DMS53 (cell line): Measurements from ENCODE around the gene MEFV.
A peak's percentile ranks its signal among the peaks of the same experiment; 100 is the strongest.
"Not testable (repeated sequence)": the region's sequence is repeated elsewhere in the genome, so short reads cannot be mapped to it uniquely, and the experiment has no call there.

Source experiments
- DNase-seq: peaks from one replicate; lab custom pipeline; 2025; lab: John Stamatoyannopoulos, UW

MEFV gene, protein sequence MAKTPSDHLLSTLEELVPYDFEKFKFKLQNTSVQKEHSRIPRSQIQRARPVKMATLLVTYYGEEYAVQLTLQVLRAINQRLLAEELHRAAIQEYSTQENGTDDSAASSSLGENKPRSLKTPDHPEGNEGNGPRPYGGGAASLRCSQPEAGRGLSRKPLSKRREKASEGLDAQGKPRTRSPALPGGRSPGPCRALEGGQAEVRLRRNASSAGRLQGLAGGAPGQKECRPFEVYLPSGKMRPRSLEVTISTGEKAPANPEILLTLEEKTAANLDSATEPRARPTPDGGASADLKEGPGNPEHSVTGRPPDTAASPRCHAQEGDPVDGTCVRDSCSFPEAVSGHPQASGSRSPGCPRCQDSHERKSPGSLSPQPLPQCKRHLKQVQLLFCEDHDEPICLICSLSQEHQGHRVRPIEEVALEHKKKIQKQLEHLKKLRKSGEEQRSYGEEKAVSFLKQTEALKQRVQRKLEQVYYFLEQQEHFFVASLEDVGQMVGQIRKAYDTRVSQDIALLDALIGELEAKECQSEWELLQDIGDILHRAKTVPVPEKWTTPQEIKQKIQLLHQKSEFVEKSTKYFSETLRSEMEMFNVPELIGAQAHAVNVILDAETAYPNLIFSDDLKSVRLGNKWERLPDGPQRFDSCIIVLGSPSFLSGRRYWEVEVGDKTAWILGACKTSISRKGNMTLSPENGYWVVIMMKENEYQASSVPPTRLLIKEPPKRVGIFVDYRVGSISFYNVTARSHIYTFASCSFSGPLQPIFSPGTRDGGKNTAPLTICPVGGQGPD

GRCh38 chr16:3256146-3256865 lies at the start of gene MEFV:
Gene MEFV (minus strand): TSS chr16:3256633. CDS start chr16:3256587, 46 bp downstream.
- no peak for DNase-seq

GRCh38 chr16:3306078-3306477 lies 49.6 kb upstream of the MEFV start:
- no peak for DNase-seq

DNA sequence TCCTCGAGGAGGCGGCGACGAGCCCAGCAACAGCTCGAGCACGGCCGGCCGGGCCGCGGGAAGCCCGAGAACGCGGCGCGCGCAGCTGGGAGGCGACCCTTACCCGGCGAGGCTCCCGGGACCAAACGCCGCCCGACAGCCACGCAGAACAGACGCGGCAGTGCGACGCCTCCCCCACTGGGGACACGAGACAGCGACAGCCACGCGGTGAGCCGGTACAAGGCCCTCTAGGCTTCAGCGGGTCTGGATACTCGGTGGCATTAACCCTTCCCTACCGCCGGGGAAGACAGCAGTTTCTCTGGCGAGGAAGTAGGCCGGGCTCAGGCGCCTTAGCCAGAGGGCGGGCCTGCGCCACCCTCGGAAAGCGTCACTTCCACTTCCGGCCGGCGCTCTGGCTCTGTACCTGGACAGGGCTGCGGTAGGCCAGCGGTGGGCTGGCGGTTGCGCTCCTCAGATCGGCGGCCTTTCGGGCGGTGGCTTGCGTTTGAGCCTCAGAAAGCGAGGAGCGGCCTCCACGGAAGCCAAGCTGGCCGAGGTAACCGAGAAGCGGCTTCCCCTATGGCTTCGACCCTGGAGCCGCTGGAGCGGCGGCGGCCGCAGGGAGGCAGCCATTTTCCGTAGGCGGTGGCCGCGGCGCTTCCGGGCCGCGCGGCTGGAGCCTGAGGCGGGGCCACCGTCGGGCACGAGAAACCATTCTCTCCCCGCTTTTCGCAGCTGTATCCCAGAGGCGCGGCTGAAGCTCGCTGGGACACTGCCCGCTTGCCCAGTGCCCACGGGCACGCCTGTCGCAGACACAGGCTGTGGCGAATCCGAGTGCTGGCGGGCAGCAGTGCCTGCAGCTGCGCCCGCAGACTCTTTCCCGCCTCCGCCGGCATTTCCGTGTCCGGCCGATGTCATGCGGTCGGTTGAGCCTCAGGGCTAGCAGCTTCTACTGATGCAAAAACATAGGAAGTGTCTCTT lies 49.0 kb upstream of the MEFV start, which contains the start of the genes TIGD7 and ZNF75A:
Gene TIGD7, minus strand, starts transcription at position 322 of the 960 bp plus-strand sequence. CDS start 4,816 bp downstream, outside the sequence.
Gene ZNF75A, plus strand, starts transcription at position 389 of the 960 bp plus-strand sequence. CDS start 2,932 bp downstream, outside the sequence.
- DNase-seq: peak; percentile 87

- DNase-seq: no peak
These were observed 47.9 kb upstream of the MEFV start for GRCh38 chr16:3304370-3304769.

GRCh38 chr16:3295783-3296182 lies 39.4 kb upstream of the MEFV start:
- DNase-seq: no peak

GRCh38 chr16:3295209-3295608 lies 38.8 kb upstream of the MEFV start:
- DNase-seq: no peak

DNA sequence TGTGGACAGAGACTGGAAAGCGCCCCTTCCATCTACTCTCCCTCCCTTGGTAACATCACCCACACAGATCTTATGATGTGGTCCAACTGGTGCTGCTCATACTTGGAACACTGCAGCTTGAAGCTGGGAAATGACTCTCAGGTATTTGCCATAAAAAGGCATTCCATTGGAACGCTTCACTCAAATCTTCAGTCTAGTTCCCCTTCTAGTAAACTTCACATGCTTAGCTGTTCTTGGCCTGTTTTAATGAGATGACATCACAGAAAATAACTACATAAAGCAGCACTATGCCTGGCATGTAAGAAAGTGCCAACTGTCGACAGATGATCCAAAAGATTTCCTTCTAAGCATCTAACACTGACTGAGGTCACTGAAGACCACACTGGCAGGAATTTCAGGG lies 36.2 kb upstream of the MEFV start:
- no peak for DNase-seq

DNA sequence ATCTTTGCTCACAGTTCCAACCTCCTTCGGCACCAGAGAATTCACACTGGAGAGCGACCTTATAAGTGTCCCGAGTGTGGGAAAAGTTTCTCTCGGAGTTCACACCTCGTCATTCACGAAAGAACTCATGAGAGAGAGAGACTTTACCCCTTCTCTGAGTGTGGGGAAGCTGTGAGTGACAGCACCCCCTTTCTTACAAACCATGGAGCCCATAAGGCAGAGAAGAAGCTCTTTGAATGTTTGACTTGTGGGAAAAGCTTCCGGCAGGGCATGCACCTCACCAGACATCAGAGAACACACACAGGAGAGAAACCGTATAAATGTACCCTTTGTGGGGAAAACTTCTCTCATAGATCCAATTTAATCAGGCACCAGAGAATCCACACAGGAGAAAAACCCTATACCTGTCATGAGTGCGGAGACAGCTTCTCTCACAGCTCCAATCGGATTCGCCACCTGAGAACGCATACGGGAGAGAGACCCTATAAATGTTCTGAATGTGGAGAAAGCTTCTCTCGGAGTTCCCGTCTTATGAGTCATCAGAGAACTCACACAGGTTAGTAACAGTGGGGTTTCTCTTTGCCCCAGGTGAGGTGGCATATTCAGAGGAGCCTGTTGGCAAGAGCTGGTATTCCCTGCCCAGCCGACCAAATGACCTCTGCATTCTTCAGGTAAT lies 33.7 kb upstream of the MEFV start:
- no peak for DNase-seq

- no peak for DNase-seq
These were observed 28.7 kb upstream of the MEFV start for GRCh38 chr16:3285131-3285530.

DNA sequence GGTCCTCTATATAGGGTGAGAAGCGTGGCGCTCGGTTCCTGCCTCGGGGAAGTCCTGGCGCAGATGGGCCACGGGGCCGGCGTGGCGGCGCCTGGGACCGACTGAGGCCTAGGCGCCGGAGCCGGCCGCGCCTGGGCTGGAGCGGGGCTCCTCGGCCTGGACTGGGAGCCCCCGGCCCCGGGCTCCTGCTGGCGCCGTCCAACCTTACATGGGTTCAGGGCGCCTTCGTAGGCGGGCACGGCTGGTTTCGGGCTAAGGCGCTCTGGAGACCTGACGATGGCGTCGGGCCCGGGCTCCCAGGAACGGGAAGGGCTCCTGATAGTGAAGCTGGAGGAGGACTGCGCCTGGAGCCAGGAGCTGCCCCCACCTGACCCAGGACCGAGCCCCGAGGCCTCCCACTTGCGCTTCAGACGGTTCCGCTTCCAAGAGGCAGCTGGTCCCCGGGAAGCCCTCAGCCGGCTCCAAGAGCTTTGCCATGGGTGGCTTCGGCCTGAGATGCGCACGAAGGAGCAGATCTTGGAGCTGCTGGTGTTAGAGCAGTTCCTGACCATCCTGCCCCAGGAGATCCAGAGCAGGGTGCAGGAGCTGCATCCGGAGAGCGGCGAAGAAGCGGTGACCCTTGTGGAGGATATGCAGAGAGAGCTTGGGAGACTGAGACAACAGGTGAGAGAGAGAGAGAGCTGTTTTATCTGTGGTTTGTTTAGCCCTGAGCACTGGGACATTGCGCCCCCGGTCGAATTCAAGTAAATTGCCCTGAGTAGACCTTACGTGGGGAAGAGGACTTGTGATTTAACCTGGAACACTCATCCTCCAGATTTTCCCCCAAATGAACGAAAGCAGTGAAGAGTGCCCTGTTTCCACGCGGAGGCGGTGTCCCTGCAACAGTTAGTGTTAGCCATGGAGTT lies 27.4 kb upstream of the MEFV start:
- DNase-seq: peak; percentile 52

GRCh38 chr16:3282730-3283542 lies 26.5 kb upstream of the MEFV start, which contains the start of gene ZNF263:
Gene ZNF263 (plus strand): TSS chr16:3283491. CDS start chr16:3283819, 328 bp downstream.
- DNase-seq: peak; percentile 98

DNA sequence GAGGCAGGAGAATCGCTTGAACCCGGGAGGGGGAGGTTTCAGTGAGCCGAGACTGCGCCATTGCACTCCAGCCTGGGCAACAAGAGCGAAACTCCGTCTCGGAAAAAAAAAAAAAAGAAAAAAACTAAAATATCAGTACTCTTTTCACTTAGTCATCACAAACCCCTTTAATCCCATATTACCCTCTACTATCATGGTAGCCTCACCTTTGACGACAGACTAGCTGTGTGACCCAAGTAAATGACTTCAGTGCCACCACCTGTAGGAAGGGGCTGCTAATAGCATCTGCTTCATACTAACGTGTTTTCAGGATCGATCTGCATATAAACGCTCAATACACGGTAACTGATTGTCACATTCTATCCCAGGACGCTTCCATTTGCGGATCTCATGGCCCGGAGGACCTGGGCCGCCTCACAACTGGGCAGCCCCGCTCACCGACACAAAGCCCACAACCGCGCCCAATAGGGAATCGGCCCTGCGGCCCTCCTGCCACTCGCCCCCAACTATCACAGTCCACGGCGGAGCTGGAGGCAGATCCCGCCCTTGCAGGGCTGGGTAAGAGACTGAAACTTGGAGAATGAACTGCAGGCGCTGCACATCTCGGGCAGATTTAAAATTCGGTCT lies 25.8 kb upstream of the MEFV start:
- DNase-seq: peak; percentile 88

DNA sequence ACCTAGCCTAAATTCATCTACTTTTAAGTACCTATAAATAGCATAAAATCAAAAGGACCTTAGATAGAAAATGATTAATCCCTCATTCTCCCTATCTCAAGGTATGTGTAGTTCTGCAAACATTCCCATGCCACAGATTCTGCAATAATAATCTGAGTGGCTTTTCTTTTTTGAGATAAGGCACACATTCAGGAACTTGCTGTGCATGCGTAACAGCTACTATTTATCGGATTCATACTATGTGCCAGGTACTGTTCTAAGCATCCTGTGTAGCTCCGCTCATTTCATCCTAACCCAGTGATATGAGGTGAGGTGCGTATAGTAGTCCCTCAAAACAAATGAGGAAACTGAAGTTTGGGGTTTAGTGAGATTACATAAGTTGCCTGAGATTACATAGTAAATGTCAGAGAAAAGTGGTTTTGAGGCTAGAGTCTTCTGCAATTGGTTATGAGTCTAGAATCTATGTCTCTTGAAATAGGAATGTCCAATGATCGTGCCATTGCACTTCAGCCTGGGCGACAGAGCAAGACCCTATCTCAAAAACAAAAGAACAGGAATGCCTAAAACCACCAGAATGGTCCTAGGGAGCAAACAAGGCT lies 24.9 kb upstream of the MEFV start:
- DNase-seq: no peak

DNA sequence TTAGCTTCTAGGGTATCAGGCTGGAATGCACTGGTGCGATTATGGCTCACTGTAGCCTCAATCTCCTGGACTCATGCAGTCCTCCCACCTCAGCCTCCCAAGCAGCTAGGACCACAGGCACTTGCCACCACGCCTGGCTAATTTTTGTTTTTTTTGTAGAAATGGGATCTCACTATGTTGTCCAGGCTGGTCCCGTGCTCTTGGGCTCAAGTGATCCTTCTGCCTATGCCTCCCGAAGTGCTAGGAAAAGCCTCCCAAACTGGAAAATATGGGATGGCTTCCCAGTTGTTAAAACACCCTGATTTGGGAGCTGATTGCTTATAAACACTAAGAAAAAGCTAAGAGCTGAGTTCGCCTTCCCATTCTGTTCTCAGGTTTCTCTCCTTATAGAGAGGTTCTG lies 20.2 kb upstream of the MEFV start:
- DNase-seq: no peak

DNA sequence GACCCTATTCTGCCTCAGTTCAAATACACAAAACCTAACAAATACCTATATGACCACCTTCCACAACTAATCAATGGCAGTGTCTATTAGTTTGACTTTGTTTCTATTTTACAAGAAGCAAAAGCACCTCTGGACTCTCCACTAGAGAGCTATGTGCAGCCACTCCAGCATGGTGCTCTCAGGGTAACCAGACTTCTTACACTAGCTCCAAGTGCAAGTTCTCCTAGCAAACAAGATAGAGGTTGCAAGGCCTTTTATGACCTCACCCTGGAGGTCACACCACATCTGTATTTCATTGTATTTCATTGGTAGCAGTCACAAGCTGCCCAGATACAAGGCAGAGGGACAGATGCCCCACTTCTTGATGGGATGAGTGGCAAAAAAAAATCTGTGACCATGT lies 18.5 kb upstream of the MEFV start:
- no peak for DNase-seq

GRCh38 chr16:3274490-3274889 lies 18.1 kb upstream of the MEFV start:
- no peak for DNase-seq

- not testable (repeated sequence) for DNase-seq
These were observed 14.8 kb upstream of the MEFV start for GRCh38 chr16:3271281-3271680.

- DNase-seq: not testable (repeated sequence)
These were observed 14.3 kb upstream of the MEFV start for GRCh38 chr16:3270718-3271117.
